DOHH2 (cell line): ENCODE results near the gene SLC25A23.

ENCODE experiments used
- EZH2phosphoT487 ChIP-seq: fragments of 200-600 bp; sonication (generic); IDR thresholded peaks from 2 replicates; pipeline ENCODE4 v1.6.1; 2017; ENCODE audit warnings: borderline replicate concordance, mild to moderate bottlenecking, antibody characterized with exemption, low read length, moderate library complexity, mixed read lengths
- TF ChIP-seq, protein P1 (sequence below): fragments of 200-600 bp; sonication (generic); IDR thresholded peaks from one replicate; pipeline ENCODE4 v1.5.1; 2014; ENCODE audit warnings: antibody characterized with exemption, mild to moderate bottlenecking, low read depth, low read length; ENCODE audit not compliant: poor library complexity, severe bottlenecking

DNA sequence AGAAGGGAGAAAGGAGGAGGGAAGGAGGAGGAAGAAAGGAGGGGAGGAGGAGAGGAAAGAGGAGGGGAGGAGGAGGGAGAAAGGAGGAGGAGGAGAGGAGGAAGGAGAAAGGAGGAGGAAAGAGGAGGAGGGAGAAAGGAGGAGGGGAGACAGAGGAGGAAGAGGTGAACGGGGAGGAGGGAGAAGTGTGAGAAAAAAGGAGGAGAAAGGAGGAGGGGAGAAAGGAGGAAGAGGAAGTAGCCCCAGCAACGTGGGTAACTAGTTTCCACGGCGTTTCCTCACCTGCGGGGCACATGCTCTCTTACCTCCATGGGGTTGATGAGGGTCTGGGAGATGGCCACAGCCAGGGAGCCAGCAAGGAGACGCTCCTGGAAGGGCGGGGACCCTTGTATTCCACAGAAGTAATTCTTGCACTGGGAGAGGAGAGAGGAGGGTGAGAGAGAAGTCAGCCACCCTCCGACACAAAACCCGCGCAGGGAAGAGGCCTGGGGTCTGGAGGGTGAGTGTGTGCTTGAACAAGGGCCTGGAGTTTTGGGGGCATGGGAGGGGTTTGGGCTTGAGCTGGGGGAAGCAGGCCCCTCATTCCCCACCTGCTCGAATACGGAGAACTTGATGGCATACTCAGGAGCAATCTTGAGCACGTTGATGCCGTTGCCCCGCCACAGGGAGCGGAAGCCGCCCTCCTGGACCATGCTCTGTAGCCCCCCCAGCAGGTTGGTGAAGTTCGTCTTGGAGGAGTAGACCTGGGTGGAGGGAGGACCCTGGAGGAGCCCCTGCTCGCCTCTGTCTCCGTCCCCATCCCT lies 30.0 kb downstream of the SLC25A23 start:
- TF ChIP-seq, protein P1, sequence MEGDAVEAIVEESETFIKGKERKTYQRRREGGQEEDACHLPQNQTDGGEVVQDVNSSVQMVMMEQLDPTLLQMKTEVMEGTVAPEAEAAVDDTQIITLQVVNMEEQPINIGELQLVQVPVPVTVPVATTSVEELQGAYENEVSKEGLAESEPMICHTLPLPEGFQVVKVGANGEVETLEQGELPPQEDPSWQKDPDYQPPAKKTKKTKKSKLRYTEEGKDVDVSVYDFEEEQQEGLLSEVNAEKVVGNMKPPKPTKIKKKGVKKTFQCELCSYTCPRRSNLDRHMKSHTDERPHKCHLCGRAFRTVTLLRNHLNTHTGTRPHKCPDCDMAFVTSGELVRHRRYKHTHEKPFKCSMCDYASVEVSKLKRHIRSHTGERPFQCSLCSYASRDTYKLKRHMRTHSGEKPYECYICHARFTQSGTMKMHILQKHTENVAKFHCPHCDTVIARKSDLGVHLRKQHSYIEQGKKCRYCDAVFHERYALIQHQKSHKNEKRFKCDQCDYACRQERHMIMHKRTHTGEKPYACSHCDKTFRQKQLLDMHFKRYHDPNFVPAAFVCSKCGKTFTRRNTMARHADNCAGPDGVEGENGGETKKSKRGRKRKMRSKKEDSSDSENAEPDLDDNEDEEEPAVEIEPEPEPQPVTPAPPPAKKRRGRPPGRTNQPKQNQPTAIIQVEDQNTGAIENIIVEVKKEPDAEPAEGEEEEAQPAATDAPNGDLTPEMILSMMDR, result no peak
- TF ChIP-seq EZH2phosphoT487, result no peak
